ENCODE data around the gene STK24. TPM values are rescaled to one million over a fixed set of nuclear protein-coding genes. Genes with fewer than 3 reads are reported as not detected.
A peak's percentile ranks its signal among the peaks of the same experiment; 100 is the strongest.
"Not testable (repeated sequence)": the region's sequence is repeated elsewhere in the genome, so short reads cannot be mapped to it uniquely, and the experiment has no call there.

STK24 gene
- total RNA-seq, 1 experiment from 2014 or later, result 84.8 TPM

- no peaks in the 10 kb centered on the region for H3K9me3 ChIP-seq (ENCODE audit: low read depth, low read length, poor library complexity, severe bottlenecking)
- no TSS peak for BruUV-seq (replicated peaks)
- no peak overlapping the region for H3K4me3 ChIP-seq (ENCODE audit: low read depth, low read length, poor library complexity, severe bottlenecking)
- H3K27me3 ChIP-seq (replicated peaks; ENCODE audit: insufficient read depth, low read depth, low read length, poor library complexity), result no peaks in the 10 kb centered on the region
- no peak for TF ChIP-seq EZH2 (IDR thresholded peaks at IDR 0.05; ENCODE audit: borderline replicate concordance, low read depth, low read length, poor library complexity, severe bottlenecking)
- TF ChIP-seq, protein P1, sequence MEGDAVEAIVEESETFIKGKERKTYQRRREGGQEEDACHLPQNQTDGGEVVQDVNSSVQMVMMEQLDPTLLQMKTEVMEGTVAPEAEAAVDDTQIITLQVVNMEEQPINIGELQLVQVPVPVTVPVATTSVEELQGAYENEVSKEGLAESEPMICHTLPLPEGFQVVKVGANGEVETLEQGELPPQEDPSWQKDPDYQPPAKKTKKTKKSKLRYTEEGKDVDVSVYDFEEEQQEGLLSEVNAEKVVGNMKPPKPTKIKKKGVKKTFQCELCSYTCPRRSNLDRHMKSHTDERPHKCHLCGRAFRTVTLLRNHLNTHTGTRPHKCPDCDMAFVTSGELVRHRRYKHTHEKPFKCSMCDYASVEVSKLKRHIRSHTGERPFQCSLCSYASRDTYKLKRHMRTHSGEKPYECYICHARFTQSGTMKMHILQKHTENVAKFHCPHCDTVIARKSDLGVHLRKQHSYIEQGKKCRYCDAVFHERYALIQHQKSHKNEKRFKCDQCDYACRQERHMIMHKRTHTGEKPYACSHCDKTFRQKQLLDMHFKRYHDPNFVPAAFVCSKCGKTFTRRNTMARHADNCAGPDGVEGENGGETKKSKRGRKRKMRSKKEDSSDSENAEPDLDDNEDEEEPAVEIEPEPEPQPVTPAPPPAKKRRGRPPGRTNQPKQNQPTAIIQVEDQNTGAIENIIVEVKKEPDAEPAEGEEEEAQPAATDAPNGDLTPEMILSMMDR (conservative IDR thresholded peaks at IDR 0.05; ENCODE audit: low read depth, low read length), result no peak
- ChIA-PET CTCF (no interaction called here), POLR2A (ENCODE audit: low non-redundant PET) (no interaction called here)
- H3K27ac ChIP-seq (ENCODE audit: low read depth, low read length, poor library complexity, severe bottlenecking), result no peak overlapping the region
- H3K36me3 ChIP-seq (ENCODE audit: insufficient read depth, low read length, poor library complexity, severe bottlenecking), result no peaks in the 10 kb centered on the region
- intact Hi-C loops (cut with micrococcal nuclease; ENCODE audit: unreplicated experiment), result no loop called here
- peaks cover 9% of the 10 kb centered on the region for H3K4me1 ChIP-seq (ENCODE audit: insufficient read depth, low read length, poor library complexity, severe bottlenecking)
- no peak for DNase-seq (ENCODE audit: low spot score)
These were observed 14.9 kb upstream of the STK24 start for GRCh38 chr13:98591721-98592361.

DNA sequence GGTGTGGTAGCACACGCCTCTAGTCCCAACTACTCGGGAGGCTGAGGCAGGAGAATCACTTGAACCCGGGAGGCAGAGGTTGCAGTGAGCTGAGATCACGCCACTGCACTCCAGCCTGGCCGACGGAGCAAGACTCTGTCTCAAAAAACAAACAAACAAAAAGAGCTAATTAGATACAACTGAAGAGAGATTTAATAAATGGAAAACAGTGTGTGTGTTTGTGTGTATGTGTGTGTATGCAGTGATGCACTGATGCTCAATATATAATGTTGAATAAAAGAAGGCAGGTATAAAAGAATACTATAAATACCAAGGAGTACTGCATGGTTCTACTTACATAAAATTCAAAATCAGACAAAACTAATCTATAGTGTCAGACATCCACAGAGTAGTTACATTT lies 13.6 kb upstream of the STK24 start:
- CTCF ChIA-PET; BruUV-seq (replicated peaks); H3K27ac ChIP-seq (ENCODE audit: low read depth, low read length, poor library complexity, severe bottlenecking): not testable (repeated sequence)

GRCh38 chr13:98589516-98589915 lies 12.6 kb upstream of the STK24 start:
- H3K4me1 ChIP-seq (ENCODE audit: insufficient read depth, low read length, poor library complexity, severe bottlenecking), result peaks cover 32% of the 10 kb centered on the region
- H3K36me3 ChIP-seq (ENCODE audit: insufficient read depth, low read length, poor library complexity, severe bottlenecking); BruUV-seq (replicated peaks); POLR2A ChIA-PET (ENCODE audit: low non-redundant PET); CTCF ChIA-PET; H3K27me3 ChIP-seq (replicated peaks; ENCODE audit: insufficient read depth, low read depth, low read length, poor library complexity); intact Hi-C loops (cut with micrococcal nuclease; ENCODE audit: unreplicated experiment); H3K9me3 ChIP-seq (ENCODE audit: low read depth, low read length, poor library complexity, severe bottlenecking); DNase-seq (ENCODE audit: low spot score); H3K27ac ChIP-seq (ENCODE audit: low read depth, low read length, poor library complexity, severe bottlenecking); H3K4me3 ChIP-seq (ENCODE audit: low read depth, low read length, poor library complexity, severe bottlenecking): not testable (repeated sequence)

More for the DNA sequence above, 13.6 kb upstream of the STK24 start:
- H3K9me3 ChIP-seq (ENCODE audit: low read depth, low read length, poor library complexity, severe bottlenecking); H3K36me3 ChIP-seq (ENCODE audit: insufficient read depth, low read length, poor library complexity, severe bottlenecking); POLR2A ChIA-PET (ENCODE audit: low non-redundant PET); H3K4me3 ChIP-seq (ENCODE audit: low read depth, low read length, poor library complexity, severe bottlenecking); intact Hi-C loops (cut with micrococcal nuclease; ENCODE audit: unreplicated experiment); DNase-seq (ENCODE audit: low spot score); H3K27me3 ChIP-seq (replicated peaks; ENCODE audit: insufficient read depth, low read depth, low read length, poor library complexity): not testable (repeated sequence)
- H3K4me1 ChIP-seq (ENCODE audit: insufficient read depth, low read length, poor library complexity, severe bottlenecking), result peaks cover 22% of the 10 kb centered on the region

GRCh38 chr13:98586400-98587345 lies 9.8 kb upstream of the STK24 start:
- no peak overlapping the region for H3K4me3 ChIP-seq (ENCODE audit: low read depth, low read length, poor library complexity, severe bottlenecking)
- no peak for TF ChIP-seq EZH2 (IDR thresholded peaks at IDR 0.05; ENCODE audit: borderline replicate concordance, low read depth, low read length, poor library complexity, severe bottlenecking)
- no peaks in the 10 kb centered on the region for H3K36me3 ChIP-seq (ENCODE audit: insufficient read depth, low read length, poor library complexity, severe bottlenecking)
- intact Hi-C loops (cut with micrococcal nuclease; ENCODE audit: unreplicated experiment), result no loop called here
- POLR2A ChIA-PET (ENCODE audit: low non-redundant PET), result no interaction called here
- H3K27ac ChIP-seq (ENCODE audit: low read depth, low read length, poor library complexity, severe bottlenecking), result peak overlapping the region; percentile 38
- no peaks in the 10 kb centered on the region for H3K9me3 ChIP-seq (ENCODE audit: low read depth, low read length, poor library complexity, severe bottlenecking)
- H3K4me1 ChIP-seq (ENCODE audit: insufficient read depth, low read length, poor library complexity, severe bottlenecking), result peaks cover 39% of the 10 kb centered on the region
- H3K27me3 ChIP-seq (replicated peaks; ENCODE audit: insufficient read depth, low read depth, low read length, poor library complexity), result no peaks in the 10 kb centered on the region
- CTCF ChIA-PET, result interaction anchor here (0.7 kb wide), 1 partner anchor 72 kb away, joined by 4 read pairs; no protein-coding TSS in a partner anchor
- DNase-seq (ENCODE audit: low spot score), result peak; percentile 73
- no TSS peak for BruUV-seq (replicated peaks)

Data from A673 (cell line).